ENCODE measurements around the gene MTHFD1L.

MTHFD1L gene

DNA sequence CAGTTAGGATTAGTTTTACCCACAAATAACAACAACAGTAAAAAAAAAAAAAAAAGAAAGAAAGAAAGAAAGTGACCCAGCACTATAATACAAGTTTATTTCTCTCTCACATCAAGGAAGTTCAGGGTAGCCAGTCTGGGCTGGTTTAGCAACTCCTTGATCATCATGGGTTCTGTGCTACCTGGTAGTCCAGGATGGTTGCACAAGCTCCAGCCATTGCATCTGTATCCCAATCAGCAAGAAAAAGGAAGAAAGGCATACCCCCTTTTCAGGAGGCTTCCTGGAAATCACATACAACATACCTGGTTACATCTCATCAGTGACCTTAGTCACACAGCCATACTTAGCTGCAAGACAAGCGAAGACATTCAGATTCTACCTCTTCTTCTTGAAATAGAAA, 128.5 kb downstream of the MTHFD1L start:
- no peak for DNase-seq

DNA sequence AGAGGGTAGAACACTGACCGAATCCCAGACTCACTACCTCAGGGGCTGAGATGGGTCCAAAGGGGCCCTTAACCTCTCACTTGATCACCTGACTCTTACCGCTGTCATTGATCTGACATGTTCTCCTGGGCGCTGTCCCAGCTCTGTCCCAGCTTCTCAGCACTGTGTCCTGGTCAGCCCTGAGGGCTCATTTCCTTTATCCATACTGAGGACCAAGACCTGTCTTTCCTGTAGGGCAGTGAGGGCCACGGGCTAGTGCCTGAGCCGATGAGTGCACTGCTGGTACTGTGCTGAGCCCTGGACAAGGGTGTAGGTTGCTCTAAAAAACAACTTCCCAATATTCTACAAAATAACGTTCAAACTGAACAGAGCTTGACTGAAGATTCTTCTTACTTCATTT, 131.5 kb downstream of the MTHFD1L start:
- DNase-seq, result no peak

DNA sequence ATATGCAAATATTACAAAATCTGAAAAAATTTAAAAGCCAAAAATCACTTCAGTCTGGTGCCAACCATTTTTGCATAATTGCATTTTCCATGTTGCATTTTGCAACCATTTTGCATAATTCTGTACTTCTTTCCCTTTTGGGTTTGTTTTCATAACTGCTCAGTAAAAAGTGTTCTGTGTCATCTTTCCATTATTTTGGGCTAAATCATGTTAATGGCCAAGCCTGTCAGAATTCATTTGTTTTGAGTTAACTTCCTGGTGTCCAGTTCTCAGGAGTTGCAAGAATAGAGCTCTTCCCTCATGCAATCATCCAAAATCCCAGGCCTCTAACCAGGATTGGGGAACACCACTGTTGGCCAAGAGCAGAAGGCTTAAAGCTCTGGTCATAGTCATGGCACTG, 133.6 kb downstream of the MTHFD1L start:
- no peak for DNase-seq

DNA sequence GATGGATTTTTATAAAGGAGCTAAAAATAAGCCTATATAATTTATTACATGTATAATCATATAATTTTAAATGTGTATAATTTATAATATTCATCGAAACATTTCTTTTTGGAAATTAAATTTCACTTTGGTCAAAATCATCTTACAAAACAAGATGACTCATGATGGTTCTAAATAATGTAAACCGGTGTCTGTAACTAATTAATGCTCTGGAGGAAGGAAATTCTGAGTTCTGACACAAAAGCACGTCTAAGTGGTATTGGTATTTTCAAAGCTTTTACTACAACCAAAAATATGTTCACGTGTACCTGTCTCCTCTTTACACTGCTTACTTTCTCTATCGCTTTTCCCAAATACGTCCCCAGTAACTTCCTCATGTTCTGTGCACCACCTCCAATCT, 134.1 kb downstream of the MTHFD1L start:
- DNase-seq, result no peak

DNA sequence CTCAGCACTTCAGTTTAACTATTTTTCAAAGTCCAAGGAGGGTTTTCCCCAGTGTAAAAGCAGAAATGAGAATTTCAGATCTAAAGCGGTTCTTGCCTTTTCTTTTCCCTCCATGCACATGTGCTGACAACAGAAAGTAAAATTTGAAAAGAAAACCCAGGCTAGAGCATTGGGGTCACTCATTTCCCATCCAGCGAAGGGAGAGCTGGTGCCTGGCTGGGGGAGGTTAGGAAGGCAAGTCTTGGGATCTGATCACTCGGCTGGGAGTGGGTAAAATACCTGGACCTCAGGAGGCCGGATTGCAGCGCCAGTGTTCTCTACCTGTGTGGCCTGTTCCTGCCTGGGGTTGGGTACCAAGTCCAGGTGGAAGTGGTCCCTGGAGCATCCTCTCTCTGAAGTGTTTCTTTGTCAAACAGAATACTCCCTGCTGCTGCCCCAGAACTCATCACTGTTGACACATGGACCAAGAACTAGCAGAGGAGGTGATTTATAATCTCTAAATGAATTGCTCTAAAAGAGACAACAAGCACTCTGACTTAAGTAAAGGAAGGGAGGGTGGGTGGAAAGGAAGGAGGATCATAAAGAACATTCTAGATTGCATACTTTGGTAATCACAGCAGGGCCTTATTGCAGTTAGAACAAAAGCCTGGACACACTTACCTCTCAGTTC, 136.0 kb downstream of the MTHFD1L start:
- no peak for DNase-seq

DNA sequence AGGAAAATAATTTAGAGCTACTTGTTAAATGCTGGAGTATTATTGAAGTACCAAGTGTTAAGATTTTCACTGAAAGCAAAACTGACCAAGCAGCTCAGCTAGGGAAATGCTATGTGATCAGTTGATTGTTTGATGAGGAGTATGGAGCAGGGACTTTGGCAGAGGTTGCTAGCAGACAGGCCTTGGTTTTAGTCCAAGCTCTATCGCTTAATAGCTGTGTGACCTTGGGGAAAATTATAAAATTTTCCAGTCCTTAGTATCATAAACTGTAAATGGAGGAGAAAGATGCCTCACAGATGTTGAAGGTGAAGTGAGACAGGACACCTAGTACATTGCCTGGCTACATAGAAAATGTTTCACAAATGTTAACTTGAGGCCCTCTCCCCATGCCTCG, 136.6 kb downstream of the MTHFD1L start:
- DNase-seq, result no peak

DNA sequence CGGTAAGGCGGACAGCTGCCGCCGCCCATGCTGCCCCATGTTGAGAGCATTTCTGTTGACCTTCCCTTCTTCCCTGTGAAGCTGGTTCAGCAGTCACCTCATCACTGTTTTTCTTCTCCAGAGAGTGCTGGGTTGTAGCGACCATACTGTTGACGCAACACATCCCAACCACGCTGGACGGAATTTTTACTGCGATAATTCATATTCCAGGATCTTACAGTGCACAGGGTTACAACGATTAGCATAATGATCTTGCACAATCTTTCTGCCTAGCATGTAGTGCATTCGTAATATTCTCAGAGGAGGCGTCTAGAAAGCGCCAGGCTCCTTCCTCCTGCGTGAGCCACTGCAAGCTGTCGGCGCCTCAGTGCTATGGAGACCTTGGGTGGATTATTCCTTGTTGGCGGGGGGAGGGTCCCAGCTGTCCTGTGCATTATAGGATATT, 137.0 kb downstream of the MTHFD1L start:
- no peak for DNase-seq

DNA sequence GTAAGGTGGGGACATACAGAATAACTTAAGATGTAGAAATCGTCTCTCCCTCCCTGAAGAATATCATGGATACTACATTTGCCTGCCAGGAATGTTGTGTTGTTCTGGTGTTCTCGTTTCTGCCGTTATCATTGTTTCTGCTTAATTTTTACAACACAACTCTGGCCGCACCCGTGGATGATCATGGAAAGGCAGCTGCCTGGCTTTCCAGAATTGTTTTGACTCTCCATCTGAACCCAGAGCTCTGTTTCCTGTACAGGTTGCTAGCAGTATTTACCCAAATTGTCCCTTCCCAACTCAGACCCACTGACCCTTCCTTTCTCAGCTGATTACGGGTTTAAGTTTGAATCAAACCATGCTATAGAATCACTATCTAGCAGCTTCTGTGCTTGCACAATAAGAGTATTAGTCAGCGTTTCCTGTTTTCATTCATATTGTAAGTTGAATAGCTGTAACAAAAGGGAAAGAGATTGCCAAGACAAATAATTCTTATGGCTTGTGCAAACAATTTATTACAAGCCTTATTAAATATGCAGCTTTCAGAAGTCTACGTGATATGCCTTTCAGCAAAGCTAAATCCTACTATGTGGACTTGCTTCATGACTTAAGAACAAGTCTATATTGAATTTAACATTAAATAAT, 139.0 kb downstream of the MTHFD1L start:
- no peak for DNase-seq

DNA sequence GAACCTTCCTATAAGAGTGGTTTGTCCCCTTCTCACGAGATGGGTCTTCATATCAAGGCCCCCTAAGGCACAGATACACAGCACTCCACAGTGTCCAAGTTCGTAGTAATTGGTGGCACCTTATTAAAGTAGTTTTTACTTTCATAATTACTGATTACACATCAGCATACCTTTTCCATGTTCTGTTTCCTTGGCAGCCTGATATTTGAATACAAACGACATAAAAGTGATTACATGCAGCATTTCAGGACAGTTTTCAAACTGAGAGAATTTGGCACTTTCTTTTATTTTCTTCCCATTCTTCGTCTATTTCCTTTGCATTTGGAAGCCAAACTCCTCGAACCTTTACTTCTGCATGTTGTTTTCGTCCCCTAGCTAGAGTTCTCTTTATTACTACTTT, 139.7 kb downstream of the MTHFD1L start:
- no peak for DNase-seq

DNA sequence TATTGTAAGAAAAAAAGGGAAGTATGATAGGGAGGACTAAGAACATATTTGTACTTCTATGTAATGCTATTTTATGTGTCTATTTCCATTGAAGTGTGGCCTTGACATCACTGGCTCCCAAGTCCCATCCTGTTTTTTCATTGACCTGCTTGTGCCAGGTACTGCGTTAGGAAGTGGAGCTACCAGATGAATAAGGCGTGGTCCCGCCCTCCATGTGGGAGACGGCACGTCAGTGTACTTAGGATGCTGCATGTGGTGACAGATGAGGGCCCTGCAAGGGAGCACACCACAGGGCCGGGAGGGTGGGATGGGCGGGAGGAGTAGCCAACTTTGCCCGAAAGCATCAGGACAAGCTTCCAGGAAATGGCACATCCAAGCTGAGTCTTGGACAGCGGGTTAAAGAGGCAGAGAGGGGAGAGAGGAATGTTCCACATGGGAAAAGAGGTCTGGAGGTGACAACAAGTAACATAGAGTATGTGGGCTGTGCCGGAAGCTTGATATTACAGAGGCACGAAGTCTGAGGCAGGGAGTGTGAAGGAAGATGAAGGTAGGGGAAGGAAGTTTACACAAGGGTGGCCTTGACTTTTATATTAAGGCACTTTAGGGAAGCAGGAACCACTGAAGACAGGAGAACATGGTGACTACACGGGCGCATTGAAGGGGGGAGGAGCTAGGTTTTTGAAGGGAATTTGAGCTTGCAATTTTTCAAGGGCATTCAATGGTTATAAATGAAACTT, 140.6 kb downstream of the MTHFD1L start:
- DNase-seq, result no peak

DNA sequence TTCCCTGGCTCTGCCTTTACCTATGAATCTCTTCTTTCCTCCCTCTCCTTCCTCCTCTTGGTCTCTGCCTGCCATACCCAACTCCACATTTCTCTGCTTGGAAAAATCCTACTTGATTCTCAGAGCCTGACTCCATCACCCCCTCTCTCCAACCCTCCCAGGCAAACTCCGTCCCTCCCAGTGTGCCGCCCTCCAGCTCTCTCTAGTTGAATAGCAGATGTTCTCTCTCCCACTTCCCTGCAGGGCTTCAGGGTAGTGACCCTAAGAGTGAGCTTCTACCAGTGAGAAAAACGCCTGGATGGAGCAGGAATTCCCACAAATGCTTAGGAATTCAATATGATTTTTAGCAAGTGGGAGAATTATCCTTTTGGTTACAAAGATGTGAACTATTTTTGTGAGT, 141.6 kb downstream of the MTHFD1L start:
- DNase-seq, result no peak

DNA sequence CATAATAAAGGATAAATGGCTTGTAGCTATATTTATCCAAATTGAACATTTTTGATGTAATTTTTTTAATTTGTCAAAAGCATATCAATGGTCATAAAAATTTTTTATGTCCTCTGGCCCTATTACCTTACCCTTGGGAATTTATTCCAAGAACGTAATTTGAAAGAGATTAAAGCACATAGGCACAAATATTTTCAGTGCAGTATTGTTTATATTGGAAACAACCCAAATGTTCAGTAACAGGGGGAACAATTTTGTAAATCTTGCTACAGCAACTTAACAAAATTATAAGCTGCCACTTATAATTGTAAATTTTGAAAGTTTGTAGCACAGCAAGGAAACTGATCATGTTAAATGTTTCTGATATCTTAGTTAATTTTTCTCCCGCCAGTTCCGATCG, 142.4 kb downstream of the MTHFD1L start:
- no peak for DNase-seq

DNA sequence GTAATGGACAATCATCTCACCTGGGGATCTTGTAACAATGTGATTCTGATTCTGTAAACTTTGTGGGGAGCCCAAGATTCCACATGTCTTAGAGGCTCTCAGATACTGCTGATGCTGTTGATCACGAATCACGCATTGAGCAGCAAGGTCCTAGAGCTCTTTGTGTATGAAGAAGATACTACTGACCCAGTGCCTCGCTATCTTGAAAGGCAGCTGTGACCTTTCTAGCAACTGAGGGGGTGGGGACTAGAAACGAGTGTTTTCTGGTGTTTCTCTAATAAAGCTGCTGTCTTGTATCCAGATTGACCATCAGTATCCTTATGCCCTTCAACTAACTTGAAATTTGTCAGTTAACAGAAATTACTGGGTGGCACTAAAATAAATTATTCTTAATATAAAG, 142.9 kb downstream of the MTHFD1L start:
- no peak for DNase-seq

DNA sequence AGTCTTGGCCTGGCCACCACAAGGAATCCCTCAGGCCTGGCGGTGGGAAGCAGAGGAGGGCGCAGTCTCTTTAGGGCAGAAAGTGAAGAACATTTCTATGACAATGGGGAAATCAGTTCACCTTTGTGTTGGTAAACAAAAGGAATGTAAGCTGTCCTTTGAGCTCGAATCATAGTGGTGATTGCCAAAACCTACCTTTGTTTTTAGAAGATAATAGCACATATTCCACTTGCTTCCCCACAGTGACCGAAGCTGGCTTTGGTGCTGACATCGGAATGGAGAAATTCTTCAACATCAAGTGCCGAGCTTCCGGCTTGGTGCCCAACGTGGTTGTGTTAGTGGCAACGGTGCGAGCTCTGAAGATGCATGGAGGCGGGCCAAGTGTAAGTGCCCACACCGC, 144.1 kb downstream of the MTHFD1L start:
- no peak for DNase-seq

DNA sequence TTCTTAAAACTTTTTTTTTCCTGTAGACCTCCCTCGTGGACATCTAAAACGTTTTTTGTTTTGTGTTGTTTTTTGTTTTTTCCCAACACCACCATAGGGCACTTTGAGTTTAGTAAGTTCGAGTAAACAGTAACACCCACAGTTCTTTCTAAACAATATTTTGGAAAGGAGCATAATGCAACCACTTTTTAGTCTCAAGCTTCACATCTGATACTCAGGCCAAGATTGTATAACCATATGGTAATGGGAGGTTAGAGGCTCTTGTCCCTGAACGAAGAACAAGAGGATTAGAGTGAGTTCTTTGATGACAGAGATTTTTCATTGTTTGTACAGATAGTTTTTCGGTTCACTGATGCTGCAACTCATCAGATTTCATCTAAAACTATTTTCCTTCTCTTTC, 144.6 kb downstream of the MTHFD1L start:
- no peak for DNase-seq

DNA sequence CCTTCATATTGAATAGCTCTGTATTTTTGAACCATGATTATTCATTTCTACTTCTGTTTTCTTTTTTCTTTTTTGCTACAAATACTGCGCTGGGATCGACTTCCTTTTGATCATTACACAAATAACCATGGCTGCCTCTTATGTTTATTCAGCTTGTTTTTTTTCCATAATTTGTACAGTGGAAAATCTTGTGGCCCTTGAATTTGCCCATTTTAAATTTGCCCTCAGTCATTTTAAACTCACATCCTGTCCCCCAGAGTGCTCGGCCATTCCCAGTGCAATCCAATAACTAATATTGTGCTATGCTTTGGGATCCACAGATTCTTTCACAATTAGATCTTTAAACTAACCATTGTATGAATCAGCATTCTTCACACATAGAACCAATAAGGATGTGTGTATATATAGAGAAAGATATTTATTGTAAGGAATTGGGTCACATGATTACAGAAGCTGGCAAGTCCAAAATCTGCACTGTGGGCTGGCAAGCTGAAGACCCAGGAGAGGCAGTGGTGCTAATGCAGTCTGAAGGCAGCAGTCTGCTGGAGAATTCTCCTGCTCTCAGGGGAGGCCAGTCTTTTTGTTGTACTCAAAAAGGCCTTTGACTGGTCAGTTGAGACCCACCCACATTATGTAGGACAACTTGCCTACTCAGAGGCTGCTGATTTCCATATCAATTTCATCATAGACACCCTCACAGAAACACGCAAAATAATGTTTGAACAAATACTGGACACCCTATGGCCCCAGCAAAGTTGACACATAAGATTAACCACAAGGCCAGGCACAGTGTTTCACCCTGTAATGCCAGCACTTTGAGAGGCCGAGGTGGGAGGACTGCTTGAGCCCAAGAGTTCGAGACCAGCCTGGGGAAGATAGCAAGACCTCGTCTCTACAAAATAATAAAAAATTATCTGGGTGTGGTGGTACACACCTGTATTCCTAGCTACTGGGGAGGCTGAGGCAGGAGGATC, 147.1 kb downstream of the MTHFD1L start:
- no peak for DNase-seq

DNA sequence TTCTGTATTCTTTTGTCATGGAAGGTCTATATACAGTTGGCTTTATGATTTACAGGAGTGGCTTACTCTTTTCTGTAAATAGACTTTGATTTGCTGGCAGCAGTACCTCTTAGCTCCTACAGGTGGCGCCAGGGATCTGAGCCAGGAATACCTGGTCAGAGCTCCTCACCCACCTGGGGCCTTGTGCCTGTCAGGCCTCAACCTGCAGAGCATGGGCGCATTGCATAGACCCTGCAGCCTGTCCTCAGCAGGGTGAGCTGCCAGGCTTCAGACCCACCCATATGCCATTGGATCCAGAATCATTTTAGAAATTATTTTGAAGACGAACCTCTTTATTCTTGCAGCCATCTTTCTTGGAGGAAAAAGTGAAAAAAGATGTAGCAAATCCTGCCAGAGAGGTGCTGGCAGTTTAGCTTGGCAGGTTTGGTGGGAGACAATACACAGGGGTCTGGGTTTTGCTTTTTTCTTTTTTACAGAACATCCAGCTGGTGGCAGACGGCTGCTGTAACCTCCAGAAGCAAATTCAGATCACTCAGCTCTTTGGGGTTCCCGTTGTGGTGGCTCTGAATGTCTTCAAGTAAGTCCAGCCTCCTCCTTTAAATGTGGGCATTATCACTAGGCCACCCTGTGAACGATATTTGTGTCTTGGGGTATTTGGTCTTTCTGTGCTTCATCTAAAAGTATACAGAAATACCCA, 149.1 kb downstream of the MTHFD1L start:
- peak; percentile 49 for DNase-seq

DNA sequence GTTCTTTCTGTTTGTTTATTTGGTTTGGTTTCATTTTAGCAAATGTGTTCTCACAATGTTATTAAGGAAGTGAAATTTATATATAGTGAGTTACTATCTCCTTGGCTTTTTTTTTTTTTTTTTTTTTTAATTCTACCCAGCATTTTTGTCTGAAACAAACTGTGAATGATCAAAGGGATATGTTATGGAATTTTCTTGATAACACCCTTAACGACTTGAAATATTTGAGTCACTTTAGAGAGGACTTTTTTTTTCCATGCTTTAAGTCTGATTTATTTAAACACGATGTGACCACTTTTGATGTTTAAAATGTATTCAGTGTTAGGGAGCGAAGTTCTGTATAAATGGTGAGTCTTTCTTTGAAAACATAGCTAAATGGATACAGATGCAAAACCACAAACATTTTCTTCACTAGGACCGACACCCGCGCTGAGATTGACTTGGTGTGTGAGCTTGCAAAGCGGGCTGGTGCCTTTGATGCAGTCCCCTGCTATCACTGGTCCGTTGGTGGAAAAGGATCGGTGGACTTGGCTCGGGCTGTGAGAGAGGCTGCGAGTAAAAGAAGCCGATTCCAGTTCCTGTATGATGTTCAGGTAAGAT, 149.7 kb downstream of the MTHFD1L start:
- no peak for DNase-seq

DNA sequence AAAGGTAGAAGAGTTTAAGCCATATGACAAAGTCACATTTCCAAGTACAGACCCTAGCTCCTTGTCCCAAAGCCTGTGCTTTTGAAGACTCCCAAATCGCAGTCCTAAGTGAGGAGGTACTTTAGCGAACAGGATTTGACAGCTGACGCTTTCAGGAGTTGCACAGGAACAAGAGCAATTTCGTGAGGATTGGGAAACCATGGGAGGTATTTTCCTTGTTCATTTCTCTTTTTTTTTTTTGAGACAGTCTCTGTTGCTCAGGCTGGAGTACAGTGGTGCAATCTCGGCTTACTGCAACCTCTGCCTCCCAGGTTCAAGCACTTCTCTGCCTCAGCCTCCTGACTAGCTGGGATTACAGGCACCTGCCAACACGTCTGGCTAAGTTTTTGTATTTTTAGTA, 150.6 kb downstream of the MTHFD1L start:
- no peak for DNase-seq

DNA sequence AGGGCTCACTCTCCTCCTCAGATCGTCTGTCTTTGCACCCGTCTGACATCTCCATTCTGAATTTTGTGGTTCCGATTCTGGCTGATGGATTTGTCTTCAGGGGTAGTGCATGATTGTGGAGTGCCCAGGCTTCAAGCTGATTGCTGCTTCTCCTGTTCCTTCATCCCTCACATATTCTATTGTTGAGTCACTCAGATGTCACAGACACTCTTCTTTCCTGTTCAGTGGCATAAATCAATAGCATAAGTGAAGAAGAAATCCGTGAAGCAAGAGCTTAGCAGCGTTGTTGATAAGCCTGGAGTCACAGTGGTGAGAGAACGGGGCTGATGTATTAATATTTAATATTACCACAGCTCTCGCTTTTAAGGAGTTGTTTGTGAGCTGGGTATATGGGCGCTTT, 152.5 kb downstream of the MTHFD1L start:
- no peak for DNase-seq

DNA sequence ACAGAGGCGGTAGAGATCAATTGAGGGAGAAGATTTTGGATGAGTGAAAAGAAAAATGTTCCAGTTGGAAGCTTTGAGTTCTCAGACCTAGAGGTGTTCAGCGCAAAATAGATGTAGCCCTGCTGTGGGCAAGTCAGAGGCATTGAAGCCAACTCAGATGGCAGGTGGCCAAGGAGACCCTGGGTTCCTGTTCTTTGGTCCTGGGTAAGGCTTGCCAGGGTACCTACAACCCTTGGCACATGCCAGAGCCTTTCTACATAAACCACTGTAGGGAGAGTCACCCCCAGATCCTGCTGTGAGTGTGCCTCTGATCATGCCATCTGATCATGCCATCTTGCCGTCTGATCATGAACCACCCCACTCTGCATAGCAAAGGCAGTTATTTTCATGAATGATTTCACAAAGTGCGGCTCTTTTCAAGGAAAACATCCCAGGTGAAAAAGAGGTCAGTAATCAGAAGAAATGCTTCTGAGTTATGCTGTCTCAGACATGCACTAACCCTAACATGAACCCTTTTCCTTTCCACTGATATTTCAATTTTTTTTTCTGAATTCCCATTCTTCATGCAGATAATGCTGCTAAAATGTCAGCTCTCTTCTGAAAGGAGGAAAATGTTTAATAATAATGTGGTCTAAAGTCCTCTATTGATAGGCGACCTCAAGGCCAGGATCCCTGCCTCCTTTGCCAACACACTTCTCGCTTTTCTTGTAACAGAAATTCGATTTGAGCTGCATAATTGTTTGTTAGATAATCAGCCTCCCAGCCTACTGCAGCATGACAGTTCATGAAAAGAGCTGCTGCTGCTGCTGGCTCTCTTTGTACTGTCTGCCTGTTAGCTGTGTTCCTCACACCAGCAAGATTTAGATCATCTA, 153.6 kb downstream of the MTHFD1L start:
- no peak for DNase-seq

Data from stimulated activated CD4-positive, alpha-beta T cell treated with anti-CD3 and anti-CD28 coated beads, Interleukin-4, amount 100 ng/mL, for 1 hour (primary cell).